ENCODE data around the gene DNAJC13. TPM values are rescaled to one million over a fixed set of nuclear protein-coding genes. Genes with fewer than 3 reads are reported as not detected.

Gene DNAJC13
- total RNA-seq, 2 experiments from 2014 or later: 22.8 to 42.7 TPM

GRCh38 chr3:132535575-132536441 is 118.5 kb downstream of the DNAJC13 start:
- H3K27ac ChIP-seq (ENCODE audit: low read depth, low read length, poor library complexity, severe bottlenecking): no peak overlapping the region
- DNase-seq (ENCODE audit: low spot score): peak; percentile 75
- no TSS peak for BruUV-seq (replicated peaks)
- no peaks in the 10 kb centered on the region for H3K9me3 ChIP-seq (ENCODE audit: low read length)
- H3K4me3 ChIP-seq (ENCODE audit: low read depth, low read length, poor library complexity, severe bottlenecking): no peak overlapping the region
- ChIA-PET POLR2A (interaction anchor here (0.6 to 1.2 kb wide), 4 partner anchors 12 to 125 kb away, joined by 3 to 7 read pairs (median 3); no protein-coding TSS in a partner anchor), CTCF (ENCODE audit: unreplicated experiment) (interaction anchor here (1.0 to 1.2 kb wide), 2 partner anchors 106 to 125 kb away, joined by 4 read pairs; no protein-coding TSS in a partner anchor)
- peaks cover 81% of the 10 kb centered on the region for H3K36me3 ChIP-seq (ENCODE audit: insufficient read depth, low read length)
- TF ChIP-seq CTCF (conservative IDR thresholded peaks at IDR 0.05; ENCODE audit: low read length): peak; percentile 91
- no peak for TF ChIP-seq EZH2phosphoT487 (IDR thresholded peaks at IDR 0.05; ENCODE audit: borderline replicate concordance, low read depth, low read length)
- H4K20me1 ChIP-seq (ENCODE audit: insufficient read depth, low read length): no peaks in the 10 kb centered on the region; the same call in 1 of the 2 replicates
- no peak overlapping the region for H3K4me2 ChIP-seq (ENCODE audit: low read length)
- intact Hi-C loops (cut with micrococcal nuclease; ENCODE audit: unreplicated experiment): loop anchor here (1.0 to 10.0 kb wide), 2 partner anchors 106 to 181 kb away; no protein-coding TSS in a partner anchor
- no peak overlapping the region for H2AFZ ChIP-seq (ENCODE audit: low read length)
- H3K4me1 ChIP-seq (ENCODE audit: insufficient read depth, low read length, poor library complexity, severe bottlenecking): no peaks in the 10 kb centered on the region
- H3K79me2 ChIP-seq (ENCODE audit: insufficient read depth, low read depth, low read length): no peaks in the 10 kb centered on the region
- no peaks in the 10 kb centered on the region for H3K9me2 ChIP-seq (ENCODE audit: insufficient read depth, low read length)

DNA sequence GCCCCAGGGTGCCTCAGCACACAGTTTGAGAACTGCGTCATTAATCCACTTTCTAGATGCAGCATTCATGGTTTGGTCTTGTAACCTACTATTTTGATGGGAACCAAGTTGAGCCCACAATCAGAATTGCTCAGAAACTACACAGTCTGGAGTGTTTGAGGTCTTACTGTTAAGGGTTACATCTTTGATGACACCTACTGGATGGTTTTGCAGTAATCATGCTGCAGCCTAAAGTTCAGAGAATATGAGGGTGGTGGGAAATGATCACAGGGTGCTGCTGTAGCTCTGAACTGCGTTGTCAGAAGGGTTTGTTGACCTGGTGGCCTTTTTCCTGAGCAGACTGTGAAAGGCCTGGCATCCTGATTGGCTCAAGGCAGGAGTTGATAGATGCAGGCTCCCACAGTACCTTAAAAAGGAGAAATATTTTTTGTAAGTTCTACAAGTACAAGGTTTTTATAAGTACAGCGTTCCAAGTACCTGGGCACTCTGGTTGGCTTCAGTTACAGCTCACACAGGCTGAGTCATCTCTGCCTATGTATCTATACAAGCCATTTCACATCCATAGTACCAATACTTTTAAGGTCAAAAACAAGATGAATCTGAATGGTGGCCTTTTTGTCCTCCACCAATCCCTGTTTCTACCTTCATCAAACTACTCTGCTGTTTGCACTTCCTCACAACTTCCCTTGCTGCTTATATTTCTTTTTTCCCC is 119.3 kb downstream of the DNAJC13 start:
- TF ChIP-seq CTCF (conservative IDR thresholded peaks at IDR 0.05; ENCODE audit: low read length) (no peak), EZH2phosphoT487 (IDR thresholded peaks at IDR 0.05; ENCODE audit: borderline replicate concordance, low read depth, low read length) (no peak)
- peaks cover 75% of the 10 kb centered on the region for H3K36me3 ChIP-seq (ENCODE audit: insufficient read depth, low read length)
- no peak overlapping the region for H3K4me3 ChIP-seq (ENCODE audit: low read depth, low read length, poor library complexity, severe bottlenecking)
- H3K27ac ChIP-seq (ENCODE audit: low read depth, low read length, poor library complexity, severe bottlenecking): no peak overlapping the region
- no peaks in the 10 kb centered on the region for H3K79me2 ChIP-seq (ENCODE audit: insufficient read depth, low read depth, low read length)
- intact Hi-C loops (cut with micrococcal nuclease; ENCODE audit: unreplicated experiment): loop anchor here (1.0 to 10.0 kb wide), 2 partner anchors 106 to 182 kb away; no protein-coding TSS in a partner anchor
- H4K20me1 ChIP-seq (ENCODE audit: insufficient read depth, low read length): no peaks in the 10 kb centered on the region; the same call in 1 of the 2 replicates
- ChIA-PET CTCF (ENCODE audit: unreplicated experiment) (interaction anchor here (1.0 to 1.2 kb wide), 2 partner anchors 105 to 124 kb away, joined by 4 read pairs; no protein-coding TSS in a partner anchor), POLR2A (interaction anchor here (1.1 to 1.2 kb wide), 3 partner anchors 11 to 124 kb away, joined by 3 to 7 read pairs (median 3); no protein-coding TSS in a partner anchor)
- no peaks in the 10 kb centered on the region for H3K4me1 ChIP-seq (ENCODE audit: insufficient read depth, low read length, poor library complexity, severe bottlenecking)
- no peak overlapping the region for H2AFZ ChIP-seq (ENCODE audit: low read length)
- peak; percentile 4 for DNase-seq (ENCODE audit: low spot score)
- H3K4me2 ChIP-seq (ENCODE audit: low read length): no peak overlapping the region
- H3K9me3 ChIP-seq (ENCODE audit: low read length): no peaks in the 10 kb centered on the region
- H3K9me2 ChIP-seq (ENCODE audit: insufficient read depth, low read length): no peaks in the 10 kb centered on the region
- BruUV-seq (replicated peaks): no TSS peak

Data from OCI-LY7 (cell line).